HG02678 (cell line): ENCODE results near the gene RUNX1.

ENCODE experiments used
- ATAC-seq: cut with Tn5 transposase; IDR thresholded peaks from one replicate; pipeline ENCODE4 v1.9.1; 2021; ENCODE audit warnings: mild to moderate bottlenecking, moderate library complexity; ENCODE audit not compliant: unreplicated experiment

Gene RUNX1

DNA sequence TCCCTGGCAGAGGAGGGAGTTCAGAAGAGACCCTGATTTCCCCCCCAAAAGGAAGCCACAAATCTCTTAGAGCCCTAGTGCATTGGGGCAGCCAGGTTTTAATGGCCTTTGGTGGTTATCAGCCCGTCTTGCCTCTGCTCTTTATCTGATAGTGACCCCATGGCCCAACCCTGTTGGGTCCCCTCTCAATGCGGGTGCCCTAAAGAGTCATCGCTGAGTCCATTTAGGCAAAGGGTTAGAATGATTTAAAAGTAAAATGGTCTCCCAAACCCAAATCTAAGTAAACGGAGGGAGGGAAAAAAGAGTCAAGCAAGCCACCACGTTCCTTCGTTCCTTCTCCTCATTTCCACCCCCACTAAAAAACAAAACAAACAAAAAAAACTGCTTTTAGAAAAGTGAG is 164.0 kb downstream of the RUNX1 start:
- no peak for ATAC-seq

DNA sequence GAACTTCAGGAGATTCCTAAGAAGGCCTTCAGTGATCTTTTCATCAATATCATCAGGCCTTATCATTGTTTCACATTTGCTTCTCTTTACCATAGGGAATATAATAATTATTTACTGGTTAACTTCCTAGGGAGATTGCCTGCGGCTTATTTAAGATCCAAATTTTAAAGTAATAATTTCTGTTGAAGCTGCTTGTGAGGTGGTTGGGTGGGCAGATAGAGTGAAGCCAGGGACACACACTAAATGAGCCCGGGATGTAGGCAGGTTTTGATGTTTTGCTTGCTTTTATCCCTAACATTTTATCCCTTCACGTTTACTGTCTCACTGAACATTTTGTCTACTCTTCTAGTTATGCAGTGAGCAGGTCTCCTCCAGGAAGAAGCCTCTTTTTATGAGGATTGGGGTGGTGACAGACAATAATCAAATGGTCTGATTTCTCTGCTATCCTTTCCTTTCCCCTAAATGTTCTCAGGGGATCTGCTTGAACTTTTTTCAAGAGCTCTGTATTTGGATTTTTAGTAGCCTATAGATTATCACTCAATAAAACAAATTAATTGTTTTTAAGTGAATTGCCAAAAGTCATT is 164.7 kb downstream of the RUNX1 start:
- ATAC-seq: no peak

DNA sequence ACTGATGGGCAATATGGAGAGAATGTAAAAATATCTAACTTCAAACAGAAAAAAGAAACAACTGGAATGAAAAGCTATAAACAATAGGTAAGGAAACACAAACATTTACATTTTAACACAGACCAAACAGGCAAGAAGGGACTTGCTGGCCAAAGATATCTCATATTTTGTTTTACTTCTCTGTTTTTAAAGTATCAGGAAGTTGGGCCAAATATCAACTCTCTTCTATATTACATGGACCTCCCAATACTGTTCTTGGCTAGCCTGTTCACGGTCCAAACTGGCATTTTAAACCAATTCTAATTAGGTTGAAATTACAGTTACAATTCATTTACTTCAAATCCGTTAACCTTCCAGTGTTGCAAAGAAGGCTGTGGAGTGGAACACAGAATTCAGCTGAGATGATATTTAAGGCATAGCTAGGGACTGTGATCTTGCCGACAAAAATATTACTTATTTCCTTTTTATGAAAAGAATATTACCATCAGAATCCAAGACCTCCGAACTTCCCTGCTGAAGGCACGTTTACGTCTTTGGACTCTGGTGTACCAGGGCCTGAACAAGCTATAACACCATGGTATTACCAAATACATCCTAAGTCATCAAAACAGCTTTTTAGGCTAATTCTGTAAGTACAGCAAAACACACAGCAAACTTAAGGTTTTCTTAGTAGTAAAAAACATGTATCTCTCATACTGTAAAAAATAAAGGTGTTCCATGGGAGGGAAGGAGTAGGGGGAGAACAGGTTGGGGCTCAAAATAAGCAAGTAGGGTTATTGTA is 165.4 kb downstream of the RUNX1 start:
- no peak for ATAC-seq

DNA sequence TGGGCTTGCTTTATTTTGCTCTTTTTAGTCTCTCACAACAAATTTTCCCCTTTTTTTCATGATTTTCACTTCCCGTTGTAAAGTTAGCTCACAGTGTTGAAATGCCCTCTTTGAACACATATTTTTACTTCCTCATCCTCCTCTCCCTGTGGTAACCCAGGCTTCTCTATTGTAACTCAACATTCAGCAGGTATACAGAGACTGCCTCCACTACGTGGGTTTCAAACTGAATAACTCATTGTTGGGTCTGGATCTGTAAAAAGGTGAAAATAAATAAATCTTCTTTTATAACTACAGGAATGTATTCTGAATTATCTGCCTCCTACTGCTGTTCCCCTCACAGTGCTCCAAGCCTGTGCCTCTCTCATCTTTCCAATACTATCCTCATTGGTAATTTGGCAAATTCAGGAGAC is 166.4 kb downstream of the RUNX1 start:
- no peak for ATAC-seq

DNA sequence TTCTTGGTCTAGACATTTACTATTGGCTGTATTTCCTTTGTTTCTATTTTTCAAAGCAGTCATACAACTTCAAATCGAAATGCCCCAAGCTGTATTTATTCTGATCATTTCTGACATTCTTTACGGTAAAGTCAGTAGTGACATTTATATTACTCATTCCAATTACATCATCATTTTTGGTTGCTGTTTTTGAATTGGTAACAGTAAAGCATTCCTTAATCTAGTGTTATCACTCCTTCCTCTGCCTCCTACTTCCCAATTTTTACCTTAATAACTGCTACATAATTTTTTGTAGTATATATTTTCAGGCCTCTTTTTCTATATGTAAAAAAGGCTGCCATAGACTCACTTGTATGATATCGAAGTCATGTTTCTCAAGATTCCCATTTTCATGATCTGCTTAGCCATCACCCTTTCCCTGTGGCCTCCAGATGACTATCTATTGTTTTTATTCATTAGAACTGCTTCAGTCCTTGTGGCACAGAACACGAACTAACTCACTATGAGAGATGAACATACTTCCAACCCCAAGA is 167.2 kb downstream of the RUNX1 start:
- no peak for ATAC-seq

DNA sequence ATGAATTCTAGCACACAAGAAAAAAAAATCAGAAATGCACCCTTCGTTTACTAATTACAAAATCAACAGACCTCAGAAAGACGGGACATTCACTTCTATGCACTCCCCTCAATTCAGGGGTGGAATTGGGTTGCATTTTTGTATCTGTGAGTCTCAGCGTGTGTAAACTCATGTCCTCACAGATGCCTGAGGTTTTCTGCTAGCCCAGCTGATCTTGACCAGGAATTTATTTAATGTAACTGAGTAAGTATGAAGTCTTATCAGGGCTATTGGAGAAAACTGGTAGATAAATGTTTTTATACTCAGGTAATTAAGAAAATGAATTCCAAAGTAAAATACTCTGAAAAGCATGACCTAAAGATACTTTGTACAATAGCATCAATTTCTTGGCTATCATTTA is 167.7 kb downstream of the RUNX1 start:
- ATAC-seq: no peak

DNA sequence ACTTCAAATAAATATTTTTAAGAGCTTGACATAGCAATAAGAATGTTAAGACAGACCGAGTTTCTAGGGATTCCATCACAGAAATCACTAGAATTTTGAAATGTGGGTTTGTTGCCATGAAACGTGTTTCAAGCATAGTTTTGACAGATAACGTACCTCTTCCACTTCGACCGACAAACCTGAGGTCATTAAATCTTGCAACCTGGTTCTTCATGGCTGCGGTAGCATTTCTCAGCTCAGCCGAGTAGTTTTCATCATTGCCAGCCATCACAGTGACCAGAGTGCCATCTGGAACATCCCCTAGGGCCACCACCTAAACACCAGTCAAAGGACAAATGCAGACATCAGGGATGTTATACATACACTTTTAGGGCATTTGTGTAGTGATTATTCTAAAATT is 168.7 kb downstream of the RUNX1 start:
- no peak for ATAC-seq

DNA sequence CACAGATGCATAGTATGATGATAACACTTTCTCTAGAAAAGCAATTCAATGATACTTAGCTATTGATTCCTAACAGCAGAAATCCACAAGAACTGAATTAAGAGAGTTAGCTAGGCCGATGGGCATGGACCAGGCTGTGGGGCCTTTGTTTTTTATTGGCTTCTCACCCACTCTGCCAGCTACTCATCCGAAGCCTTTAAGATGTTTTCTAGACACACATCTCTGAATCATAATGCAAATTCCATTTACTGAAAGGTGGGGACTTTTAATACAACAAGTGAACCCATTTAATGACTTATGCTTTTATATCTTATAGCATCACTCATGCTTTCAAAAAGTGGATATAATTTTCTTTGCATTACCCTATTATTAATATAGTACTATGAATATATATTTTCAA is 170.2 kb downstream of the RUNX1 start:
- ATAC-seq: no peak

DNA sequence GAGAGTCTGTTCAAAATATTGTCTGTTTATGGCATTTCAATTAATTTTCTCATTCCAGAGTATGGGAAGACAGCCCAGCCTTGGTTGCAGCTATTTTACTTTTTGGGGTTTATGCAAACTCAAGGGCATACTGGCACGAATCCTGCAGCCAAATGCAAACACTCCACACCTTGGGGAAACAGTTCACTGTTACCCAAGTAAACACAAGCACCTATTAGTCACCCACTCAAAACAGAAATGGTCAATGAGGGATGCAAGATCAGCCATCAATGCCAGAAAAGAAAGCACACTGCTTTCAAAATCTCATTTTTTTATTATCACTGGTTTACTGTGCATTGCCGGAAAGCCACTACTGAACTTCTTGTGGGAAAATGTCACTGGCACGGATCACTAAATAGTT is 170.6 kb downstream of the RUNX1 start:
- ATAC-seq: no peak

DNA sequence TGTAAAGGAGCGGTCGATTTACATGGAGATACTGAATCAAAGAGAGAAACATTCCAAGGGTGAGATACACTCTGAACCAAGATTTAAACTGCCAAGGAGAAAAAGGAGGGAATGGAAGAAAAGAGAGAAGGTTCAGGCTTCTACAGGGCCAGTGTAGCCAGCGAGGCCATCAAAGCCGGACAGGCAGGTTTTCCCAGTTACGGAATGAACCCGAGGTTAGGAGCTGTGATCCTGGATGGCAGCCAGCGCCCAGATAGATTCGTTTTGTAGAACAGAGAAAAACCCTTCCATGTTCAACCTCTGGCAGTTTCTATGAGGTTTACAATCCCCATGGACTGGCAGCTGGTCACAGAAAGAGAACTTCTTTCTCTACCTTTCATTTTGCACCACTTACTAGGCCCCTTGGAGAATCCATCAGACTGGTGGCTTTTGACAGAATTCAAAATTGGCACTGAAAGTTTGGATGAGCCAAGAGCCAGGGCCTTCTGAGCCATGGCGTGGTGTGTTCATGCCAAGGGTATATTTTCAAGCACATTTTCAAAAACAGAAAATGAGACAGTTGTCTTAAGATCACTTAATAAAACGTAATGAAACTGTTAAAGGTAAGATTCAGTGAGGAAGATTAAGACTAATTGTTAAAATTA is 171.5 kb downstream of the RUNX1 start:
- ATAC-seq: no peak

DNA sequence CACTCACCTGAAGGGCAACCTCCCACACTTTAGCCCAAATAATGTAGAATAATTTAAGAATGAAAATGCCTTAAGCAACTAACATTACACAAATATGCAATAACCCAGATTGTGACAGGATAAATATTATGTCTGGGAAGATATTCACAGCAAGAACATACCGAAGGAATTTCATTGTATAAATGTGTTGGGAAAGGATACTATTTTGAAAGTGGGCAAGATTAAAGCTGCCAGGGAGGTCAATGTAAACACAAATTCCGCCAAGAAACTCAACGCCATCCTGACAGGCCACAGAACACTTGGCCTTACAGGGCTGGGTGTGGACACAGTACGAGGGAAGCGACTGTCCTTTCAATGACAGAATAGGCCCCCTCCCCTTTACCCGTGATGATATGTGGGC is 173.3 kb downstream of the RUNX1 start:
- ATAC-seq: no peak

DNA sequence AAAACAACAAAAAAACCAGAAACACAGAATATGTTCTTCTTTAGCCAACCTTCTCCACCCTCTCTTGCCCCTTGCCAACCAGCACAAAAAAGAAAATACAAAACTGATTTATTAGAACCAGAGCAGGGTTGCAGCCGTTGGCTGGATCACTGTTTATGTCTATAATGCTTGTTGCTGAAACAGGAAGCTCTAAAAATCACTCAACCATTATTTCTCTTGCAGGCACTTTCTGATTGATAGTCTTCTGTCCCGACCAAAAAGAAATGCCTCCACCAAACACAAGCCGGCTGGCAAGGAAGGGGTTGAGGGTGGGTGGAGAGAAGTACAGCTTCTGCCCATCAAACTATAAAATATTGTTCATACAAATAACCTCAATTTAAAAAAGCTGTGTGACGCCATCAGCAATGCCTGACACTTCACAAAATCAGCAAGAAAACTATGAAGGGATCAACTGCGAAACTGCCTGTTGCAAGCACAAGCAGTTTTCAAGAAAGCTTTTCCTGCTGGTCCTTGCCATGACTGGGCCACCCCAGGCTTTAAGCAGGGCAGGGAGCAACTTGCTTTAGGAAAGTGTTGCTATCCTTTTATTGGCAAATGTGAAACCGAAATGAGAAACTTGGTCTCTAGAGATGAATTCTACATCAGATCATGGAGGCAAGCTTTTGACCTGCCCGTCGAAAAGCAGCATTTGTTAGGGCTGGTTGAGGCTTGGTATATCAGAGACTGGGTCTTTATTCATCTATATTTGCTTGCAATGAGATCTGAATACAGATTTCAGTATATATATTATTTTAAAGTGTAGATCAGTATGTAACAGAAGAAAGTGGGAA is 174.2 kb downstream of the RUNX1 start:
- ATAC-seq: peak; percentile 62

DNA sequence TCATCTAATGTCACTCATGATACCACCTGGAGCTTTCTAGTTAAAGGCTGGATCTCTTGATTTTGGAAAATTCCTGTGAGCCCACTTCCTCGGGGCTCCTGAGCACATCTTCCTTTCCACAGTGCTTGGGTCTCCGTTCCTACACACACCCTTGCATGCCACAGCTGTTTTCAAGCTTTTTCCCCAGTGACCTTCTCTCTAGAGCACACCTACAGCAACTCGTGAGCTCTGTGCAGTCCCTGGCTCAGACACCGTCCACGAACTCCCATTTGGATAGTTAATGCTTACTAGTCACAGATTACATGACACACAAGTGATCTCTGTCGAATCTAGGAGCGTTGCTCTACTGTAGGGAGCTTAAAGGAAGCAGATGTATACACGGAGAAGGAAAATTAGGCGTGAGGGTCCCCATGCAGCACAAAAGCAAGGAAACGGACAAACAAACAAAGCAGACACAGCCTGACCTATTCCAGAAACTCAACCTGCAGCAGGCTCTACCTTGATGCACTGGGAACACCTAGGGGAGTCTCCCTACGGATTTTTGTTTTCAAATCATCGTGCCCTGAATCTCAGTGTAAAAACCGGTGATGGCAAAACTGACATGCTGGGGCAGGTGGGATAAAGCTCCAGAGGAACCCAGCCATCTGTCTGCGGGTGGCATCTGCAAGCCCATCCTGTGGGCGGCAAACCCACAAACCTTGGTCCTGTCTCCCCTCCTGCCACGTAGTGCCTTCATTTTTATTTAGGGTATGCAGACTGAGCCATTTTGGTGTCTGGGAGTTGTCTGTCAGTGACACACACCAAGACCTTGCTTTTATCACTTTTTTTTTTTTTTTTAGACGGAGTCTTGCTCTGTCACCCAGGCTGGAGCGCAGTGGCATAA is 177.8 kb downstream of the RUNX1 start:
- ATAC-seq: no peak

DNA sequence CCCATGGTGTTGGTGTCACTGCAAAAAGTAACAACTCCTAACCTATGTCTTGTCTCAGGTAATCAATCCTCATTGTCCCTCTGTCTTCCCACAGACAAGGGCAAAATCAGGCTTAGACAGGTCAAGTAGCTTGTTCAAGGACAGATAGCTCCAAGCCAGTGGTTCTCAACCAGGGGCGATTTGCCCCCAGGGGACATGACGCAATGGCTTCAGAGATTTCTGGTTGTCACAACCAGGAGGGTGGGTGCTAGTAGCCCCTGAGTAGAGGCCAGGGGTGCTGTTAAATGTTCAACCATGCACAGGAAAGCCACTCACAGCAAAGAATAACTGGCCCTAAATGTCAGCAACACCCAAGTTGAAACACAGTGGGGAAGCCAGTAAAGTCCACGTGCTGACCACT is 178.9 kb downstream of the RUNX1 start:
- ATAC-seq: no peak

DNA sequence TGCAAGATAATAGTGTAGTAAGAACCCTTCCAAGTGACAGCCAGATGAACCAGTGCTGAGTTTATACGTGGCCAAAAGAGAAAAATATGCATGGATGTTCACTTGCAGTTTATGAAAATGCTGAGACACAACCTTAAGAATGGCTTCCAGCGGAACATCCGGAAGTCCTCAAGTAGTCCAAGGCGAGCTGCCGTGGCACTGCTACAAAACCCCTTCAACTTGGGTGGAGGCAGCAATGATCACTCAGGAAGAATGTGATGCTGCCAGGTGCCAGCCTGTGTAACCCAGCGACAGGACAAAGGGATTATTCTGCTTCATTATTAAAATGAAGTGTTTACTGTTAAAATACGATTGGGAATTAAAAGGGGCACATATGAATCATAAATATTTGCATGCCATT is 179.6 kb downstream of the RUNX1 start:
- ATAC-seq: no peak

DNA sequence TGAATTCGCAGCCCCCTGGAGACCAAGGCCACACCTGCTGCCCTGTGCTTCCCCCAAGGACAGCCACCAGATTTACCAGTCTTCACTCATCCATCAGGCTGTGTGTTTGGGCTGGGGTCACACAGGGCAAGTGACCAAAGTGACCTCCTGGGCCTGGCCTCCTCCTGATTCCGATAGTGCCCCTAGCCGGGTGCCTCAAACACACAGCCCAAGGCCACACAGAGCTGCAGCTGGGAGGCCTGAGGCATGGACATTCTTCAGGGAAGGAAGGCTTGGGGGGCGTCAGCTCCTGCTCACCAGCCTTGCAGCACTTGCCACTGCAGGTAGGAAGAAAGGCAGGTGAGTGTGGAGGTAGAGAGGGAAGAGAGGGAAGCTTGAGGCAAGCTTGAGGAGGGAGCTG is 181.3 kb downstream of the RUNX1 start:
- ATAC-seq: no peak

DNA sequence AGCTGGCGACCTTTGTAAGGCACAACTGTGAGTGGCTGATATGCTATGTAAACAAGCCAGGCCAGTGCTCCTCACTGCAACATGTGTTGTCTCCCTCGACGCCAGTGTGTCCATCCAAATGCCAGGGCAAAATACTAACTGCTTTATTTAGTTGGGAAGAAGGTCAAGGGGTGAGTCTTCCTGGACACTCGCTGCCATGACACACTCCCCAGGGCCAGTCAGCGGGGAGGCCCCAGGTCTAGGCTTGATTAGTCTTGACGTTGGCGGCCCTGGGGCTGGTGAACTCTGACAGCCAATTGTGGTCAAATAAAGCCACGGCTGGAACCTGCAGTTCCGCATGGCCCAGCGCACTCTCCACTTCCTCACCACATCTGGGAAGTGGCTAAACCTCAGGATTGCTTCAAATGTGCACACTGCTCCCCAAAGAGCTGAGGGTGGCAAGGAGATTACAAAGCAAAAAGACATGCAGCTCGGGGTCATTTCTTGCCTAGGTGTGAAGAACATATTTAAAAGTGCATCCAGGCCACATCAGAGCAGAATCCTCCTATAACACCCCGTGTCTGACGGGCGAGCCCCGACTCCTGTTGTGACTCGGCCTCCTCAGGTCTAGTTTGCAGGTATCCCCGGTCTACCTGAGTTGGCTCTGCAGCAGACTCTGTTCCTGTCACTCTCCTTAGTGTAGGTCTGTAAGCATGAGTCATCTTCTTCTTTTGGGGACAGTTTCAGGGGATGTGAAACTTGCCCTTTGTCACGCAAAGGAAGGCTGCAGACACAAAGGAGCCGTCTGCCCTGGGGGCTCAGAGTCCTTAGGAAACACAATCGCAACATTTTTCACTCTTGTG is 183.5 kb downstream of the RUNX1 start:
- ATAC-seq: peak; percentile 88

DNA sequence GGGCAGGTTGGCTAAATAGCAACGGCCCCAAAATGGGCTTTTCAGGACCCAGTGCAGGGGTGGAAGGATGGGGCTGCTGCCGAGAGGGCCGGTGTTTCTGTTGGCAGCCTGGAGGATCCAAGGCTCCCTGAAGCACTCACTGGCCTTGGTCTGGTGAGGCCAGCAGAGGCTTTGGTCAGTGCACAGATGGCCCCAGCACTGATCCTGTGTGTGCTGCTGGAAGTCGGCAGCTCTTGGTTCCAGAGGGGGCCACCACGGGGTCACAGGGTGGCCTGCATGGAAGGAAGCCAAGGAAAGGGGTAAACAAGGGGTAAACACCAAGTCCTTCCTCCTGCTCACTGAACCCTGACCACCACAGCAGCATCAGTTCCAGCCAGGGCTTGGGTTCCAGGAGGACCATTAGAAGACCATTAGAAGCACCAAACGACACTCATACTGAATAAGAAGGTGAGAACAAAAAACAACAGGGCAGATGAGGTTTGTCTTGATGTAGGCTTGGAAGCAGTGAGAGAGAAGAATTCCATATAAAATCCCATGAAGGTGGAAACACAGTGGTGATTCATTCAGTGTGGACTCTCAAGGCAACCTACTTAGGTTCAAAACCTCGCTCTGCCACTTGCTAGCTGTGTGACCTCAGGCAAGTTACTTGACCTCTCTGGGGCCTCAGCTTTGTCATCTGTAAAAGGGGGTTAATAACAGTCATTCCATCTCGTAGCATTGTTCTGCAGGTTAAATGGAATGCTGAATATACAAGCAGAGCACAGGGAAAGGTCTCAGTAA is 184.5 kb downstream of the RUNX1 start:
- no peak for ATAC-seq

DNA sequence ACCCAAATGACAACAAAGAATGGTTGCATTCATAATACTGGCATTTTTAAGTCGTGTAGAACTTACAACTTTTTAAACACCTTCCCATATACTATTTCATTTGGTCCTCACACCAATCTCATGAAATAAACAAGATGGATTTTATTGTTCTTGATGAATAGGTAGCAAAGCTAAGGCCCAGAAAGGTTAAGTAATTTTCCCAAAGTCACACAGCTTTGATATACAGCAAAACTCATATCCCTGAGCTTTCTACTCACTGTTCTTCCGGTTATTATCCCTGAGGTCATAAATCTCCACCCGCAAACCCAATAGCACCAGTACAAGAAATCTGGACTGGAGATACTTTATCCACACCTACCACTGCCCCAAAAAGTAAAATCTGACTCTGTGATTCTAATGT is 186.2 kb downstream of the RUNX1 start:
- no peak for ATAC-seq
